HepG2 (cell line): ENCODE measurements around the gene ST6GALNAC6. TPM values are rescaled to one million over a fixed set of nuclear protein-coding genes. Genes with fewer than 3 reads are reported as not detected.

Source experiments
- AHR ChIP-seq: IDR thresholded peaks from 2 replicates; pipeline ENCODE4 v1.6.1; 2018; ENCODE audit warnings: missing genetic modification reagents, missing compliant biosample characterization
- CCDC6 ChIP-seq: sonication (generic); formaldehyde crosslinking; IDR thresholded peaks from 2 replicates; pipeline ENCODE4 v1.8.1; 2022; ENCODE audit warnings: mild to moderate bottlenecking, missing genetic modification reagents, moderate library complexity
- DNMT3B ChIP-seq: conservative IDR thresholded peaks from 2 replicates; pipeline ENCODE4 v1.6.1; 2016; ENCODE audit warnings: missing biosample characterization, control low read depth
- HOXD1 ChIP-seq: sonication (generic); formaldehyde crosslinking; IDR thresholded peaks from 2 replicates; pipeline ENCODE4 v1.5.0; 2020; ENCODE audit warnings: missing genetic modification reagents
- IKZF4 ChIP-seq: sonication (generic); formaldehyde crosslinking; IDR thresholded peaks from 2 replicates; pipeline ENCODE4 v1.5.1; 2020; ENCODE audit warnings: borderline replicate concordance, mild to moderate bottlenecking, low read depth, missing genetic modification reagents; ENCODE audit errors: not compliant biosample characterization
- LCORL ChIP-seq, 2 experiments: fragments of 450-650 bp in 1 of 2; sonication (generic) in 1 of 2; formaldehyde crosslinking in 1 of 2; IDR thresholded peaks; 2 replicates each; pipeline versions ENCODE4 v1.5.0 to v1.6.1; 2017 to 2020; ENCODE audit warnings: antibody characterized with exemption in 1 of 2, missing genetic modification reagents in 1 of 2
- MATR3 ChIP-seq: sonication (generic); formaldehyde crosslinking; IDR thresholded peaks from 2 replicates; pipeline ENCODE4 v1.4.0; 2020; ENCODE audit warnings: missing genetic modification reagents
- NBN ChIP-seq: fragments of 450-650 bp; conservative IDR thresholded peaks from 2 replicates; pipeline ENCODE4 v1.6.1; 2017
- NCOA2 ChIP-seq: sonication (generic); formaldehyde crosslinking; IDR thresholded peaks from 2 replicates; pipeline ENCODE4 v1.8.0; 2022; ENCODE audit warnings: inconsistent platforms
- REXO4 ChIP-seq: sonication (generic); formaldehyde crosslinking; IDR thresholded peaks from 2 replicates; pipeline ENCODE4 v1.8.0; 2022; ENCODE audit warnings: missing genetic modification reagents, mild to moderate bottlenecking, borderline replicate concordance
- RFX3 ChIP-seq: IDR thresholded peaks from 2 replicates; pipeline ENCODE4 v1.6.1; 2016; ENCODE audit warnings: missing biosample characterization, missing genetic modification reagents
- RNF2 ChIP-seq: fragments of 450-650 bp; conservative IDR thresholded peaks from 2 replicates; pipeline ENCODE4 v1.6.1; 2016; ENCODE audit warnings: low read depth
- ZFP36L2 ChIP-seq: sonication (generic); formaldehyde crosslinking; IDR thresholded peaks from 2 replicates; pipeline ENCODE4 v1.4.0; 2020; ENCODE audit warnings: missing genetic modification reagents
- ZKSCAN5 ChIP-seq: sonication (generic); formaldehyde crosslinking; IDR thresholded peaks from 2 replicates; pipeline ENCODE4 v1.5.1; 2020; ENCODE audit warnings: mild to moderate bottlenecking, missing genetic modification reagents
- ZNF17 ChIP-seq: sonication (generic); formaldehyde crosslinking; IDR thresholded peaks from 2 replicates; pipeline ENCODE4 v1.5.0; 2020; ENCODE audit warnings: mild to moderate bottlenecking, missing genetic modification reagents
- ZNF18 ChIP-seq: sonication (generic); formaldehyde crosslinking; IDR thresholded peaks from 2 replicates; pipeline ENCODE4 v1.8.0; 2022; ENCODE audit warnings: mild to moderate bottlenecking, missing genetic modification reagents; ENCODE audit not compliant: insufficient replicate concordance
- ZNF230 ChIP-seq: sonication (generic); formaldehyde crosslinking; IDR thresholded peaks from 2 replicates; pipeline ENCODE4 v1.4.0; 2020; ENCODE audit warnings: mild to moderate bottlenecking, missing genetic modification reagents
- ZNF652 ChIP-seq: IDR thresholded peaks from 2 replicates; pipeline ENCODE4 v1.6.1; 2016; ENCODE audit warnings: low read depth, borderline replicate concordance
- ZNF839 ChIP-seq: sonication (generic); formaldehyde crosslinking; IDR thresholded peaks from 2 replicates; pipeline ENCODE4 v1.4.0; 2020; ENCODE audit warnings: missing genetic modification reagents, mild to moderate bottlenecking, borderline replicate concordance
- ZSCAN25 ChIP-seq: sonication (generic); formaldehyde crosslinking; IDR thresholded peaks from 2 replicates; pipeline ENCODE4 v1.8.0; 2022; ENCODE audit warnings: mild to moderate bottlenecking, missing genetic modification reagents
- polyA plus RNA-seq, 8 experiments: library from polyadenylated mRNA; depleted of rRNA in 3 of 8; stranded (reverse) in 7 of 8; unstranded in 1 of 8; fragments of >200 nt; fragmentation: Illumina TruSeq in 4 of 8; extraction: Trizol in 4 of 8; gene quantifications; 2 replicates each; pipeline versions ENCODE4 v1.2.1 to v1.2.3, GENCODE V29; 2011 to 2016; ENCODE audit warnings: low read depth in 4 of 8, missing spikeins in 1 of 8, mixed read lengths in 1 of 8; ENCODE audit not compliant: insufficient read depth in 1 of 8
- total RNA-seq, 5 experiments: library from RNA; depleted of rRNA; stranded (reverse); fragments of >200 nt; fragmentation: Illumina TruSeq; extraction: Trizol; gene quantifications; 2 replicates each; pipeline ENCODE4 v1.2.3, GENCODE V29; 2016; ENCODE audit warnings: low read depth in 1 of 5
- TF ChIP-seq, protein P1 (sequence below): sonication (generic); formaldehyde crosslinking; IDR thresholded peaks from 2 replicates; pipeline ENCODE4 v1.5.1; 2020; ENCODE audit warnings: missing genetic modification reagents, mild to moderate bottlenecking, borderline replicate concordance
- TF ChIP-seq, protein P2 (sequence below): sonication (generic); formaldehyde crosslinking; IDR thresholded peaks from 2 replicates; pipeline ENCODE4; 2020; ENCODE audit warnings: missing genetic modification reagents, mild to moderate bottlenecking, borderline replicate concordance
- TF ChIP-seq, protein P3 (sequence below): sonication (generic); formaldehyde crosslinking; conservative IDR thresholded peaks from 2 replicates; pipeline ENCODE4 v1.4.0; 2020; ENCODE audit warnings: missing genetic modification reagents

ST6GALNAC6 gene
- total and polyA plus RNA-seq, 2 of the 13 experiments (the other 11 are each of a cell fraction or from before 2014, with no cell fraction given), result 18.5 to 65.4 TPM

DNA sequence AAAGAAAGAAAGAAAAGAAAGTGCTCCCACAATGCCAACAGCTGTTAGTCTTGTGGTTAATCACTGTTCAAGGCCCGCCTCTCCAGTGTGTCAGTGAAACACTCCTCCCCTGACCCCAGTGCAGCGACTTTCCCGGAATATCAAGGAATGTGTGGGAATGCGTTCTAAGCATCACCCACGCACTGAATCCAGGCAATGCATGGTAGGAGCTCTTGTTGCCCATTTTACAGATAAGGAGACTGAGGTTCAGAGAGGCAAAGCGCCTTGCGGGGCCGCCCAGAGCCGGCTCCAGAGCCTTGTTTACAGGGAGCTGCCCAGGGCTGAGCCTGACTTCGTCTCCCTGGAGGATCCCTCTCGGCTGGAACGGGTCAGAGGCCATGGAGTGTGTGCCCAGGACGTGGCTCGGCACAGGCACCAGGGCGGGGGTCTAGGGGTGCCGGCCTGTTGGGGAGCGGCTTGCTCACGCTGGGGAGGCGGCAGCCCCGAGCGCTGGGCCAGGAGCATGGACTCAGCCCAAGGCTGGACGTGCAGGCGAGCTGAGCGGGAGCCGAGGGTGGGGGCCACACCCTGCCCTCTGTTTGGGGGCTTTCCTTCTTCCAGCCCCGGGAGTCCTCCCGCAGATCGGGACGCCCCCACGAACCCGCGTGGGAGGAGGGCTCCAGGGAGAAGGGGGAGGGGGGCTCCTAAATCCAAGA, 823 bp downstream of the ST6GALNAC6 start (continued):
- TF ChIP-seq HOXD1 (no peak), ZSCAN25 (CRISPR knock-in tag) (no peak), NBN (no peak), ZNF18 (no peak), NCOA2 (CRISPR knock-in tag) (no peak), REXO4 (CRISPR knock-in tag) (no peak), CCDC6 (peak; percentile 13; the same call in 1 of the 2 replicates), DNMT3B (CRISPR knock-in tag) (no peak), LCORL (IDR thresholded peaks at IDR 0.05) (no peak), LCORL (CRISPR knock-in tag; IDR thresholded peaks at IDR 0.05) (peak; percentile 79), RFX3 (CRISPR knock-in tag) (no peak), ZNF17 (no peak), ZNF839 (no peak; the same call in 1 of the 2 replicates), IKZF4 (CRISPR knock-in tag) (no peak), ZFP36L2 (CRISPR knock-in tag) (no peak), RNF2 (no peak), AHR (CRISPR knock-in tag) (no peak), ZNF230 (CRISPR knock-in tag) (0 out of 2 replicates have a peak, but pooled peaks have one; percentile 35), ZNF652 (CRISPR knock-in tag) (no peak), MATR3 (no peak), ZKSCAN5 (CRISPR knock-in tag) (no peak)
- TF ChIP-seq, protein P1, sequence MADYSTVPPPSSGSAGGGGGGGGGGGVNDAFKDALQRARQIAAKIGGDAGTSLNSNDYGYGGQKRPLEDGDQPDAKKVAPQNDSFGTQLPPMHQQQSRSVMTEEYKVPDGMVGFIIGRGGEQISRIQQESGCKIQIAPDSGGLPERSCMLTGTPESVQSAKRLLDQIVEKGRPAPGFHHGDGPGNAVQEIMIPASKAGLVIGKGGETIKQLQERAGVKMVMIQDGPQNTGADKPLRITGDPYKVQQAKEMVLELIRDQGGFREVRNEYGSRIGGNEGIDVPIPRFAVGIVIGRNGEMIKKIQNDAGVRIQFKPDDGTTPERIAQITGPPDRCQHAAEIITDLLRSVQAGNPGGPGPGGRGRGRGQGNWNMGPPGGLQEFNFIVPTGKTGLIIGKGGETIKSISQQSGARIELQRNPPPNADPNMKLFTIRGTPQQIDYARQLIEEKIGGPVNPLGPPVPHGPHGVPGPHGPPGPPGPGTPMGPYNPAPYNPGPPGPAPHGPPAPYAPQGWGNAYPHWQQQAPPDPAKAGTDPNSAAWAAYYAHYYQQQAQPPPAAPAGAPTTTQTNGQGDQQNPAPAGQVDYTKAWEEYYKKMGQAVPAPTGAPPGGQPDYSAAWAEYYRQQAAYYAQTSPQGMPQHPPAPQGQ, result 0 out of 2 replicates have a peak, but pooled peaks have one; percentile 21
- TF ChIP-seq, protein P2, sequence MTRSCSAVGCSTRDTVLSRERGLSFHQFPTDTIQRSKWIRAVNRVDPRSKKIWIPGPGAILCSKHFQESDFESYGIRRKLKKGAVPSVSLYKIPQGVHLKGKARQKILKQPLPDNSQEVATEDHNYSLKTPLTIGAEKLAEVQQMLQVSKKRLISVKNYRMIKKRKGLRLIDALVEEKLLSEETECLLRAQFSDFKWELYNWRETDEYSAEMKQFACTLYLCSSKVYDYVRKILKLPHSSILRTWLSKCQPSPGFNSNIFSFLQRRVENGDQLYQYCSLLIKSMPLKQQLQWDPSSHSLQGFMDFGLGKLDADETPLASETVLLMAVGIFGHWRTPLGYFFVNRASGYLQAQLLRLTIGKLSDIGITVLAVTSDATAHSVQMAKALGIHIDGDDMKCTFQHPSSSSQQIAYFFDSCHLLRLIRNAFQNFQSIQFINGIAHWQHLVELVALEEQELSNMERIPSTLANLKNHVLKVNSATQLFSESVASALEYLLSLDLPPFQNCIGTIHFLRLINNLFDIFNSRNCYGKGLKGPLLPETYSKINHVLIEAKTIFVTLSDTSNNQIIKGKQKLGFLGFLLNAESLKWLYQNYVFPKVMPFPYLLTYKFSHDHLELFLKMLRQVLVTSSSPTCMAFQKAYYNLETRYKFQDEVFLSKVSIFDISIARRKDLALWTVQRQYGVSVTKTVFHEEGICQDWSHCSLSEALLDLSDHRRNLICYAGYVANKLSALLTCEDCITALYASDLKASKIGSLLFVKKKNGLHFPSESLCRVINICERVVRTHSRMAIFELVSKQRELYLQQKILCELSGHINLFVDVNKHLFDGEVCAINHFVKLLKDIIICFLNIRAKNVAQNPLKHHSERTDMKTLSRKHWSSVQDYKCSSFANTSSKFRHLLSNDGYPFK (CRISPR knock-in tag), result no peak
- TF ChIP-seq, protein P3, sequence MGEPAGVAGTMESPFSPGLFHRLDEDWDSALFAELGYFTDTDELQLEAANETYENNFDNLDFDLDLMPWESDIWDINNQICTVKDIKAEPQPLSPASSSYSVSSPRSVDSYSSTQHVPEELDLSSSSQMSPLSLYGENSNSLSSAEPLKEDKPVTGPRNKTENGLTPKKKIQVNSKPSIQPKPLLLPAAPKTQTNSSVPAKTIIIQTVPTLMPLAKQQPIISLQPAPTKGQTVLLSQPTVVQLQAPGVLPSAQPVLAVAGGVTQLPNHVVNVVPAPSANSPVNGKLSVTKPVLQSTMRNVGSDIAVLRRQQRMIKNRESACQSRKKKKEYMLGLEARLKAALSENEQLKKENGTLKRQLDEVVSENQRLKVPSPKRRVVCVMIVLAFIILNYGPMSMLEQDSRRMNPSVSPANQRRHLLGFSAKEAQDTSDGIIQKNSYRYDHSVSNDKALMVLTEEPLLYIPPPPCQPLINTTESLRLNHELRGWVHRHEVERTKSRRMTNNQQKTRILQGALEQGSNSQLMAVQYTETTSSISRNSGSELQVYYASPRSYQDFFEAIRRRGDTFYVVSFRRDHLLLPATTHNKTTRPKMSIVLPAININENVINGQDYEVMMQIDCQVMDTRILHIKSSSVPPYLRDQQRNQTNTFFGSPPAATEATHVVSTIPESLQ (CRISPR knock-in tag), result no peak
